K562 (cell line): Measurements from ENCODE around the gene UBA1. TPM values are rescaled to one million over a fixed set of nuclear protein-coding genes. Genes with fewer than 3 reads are reported as not detected.

Source experiments
- ATAC-seq: fragments of 200-7000 bp; cut with Tn5 transposase; 3 replicates; pipeline ENCODE4 v1.9.1; 2020; ENCODE audit warnings: moderate library complexity
- BruUV-seq: library from RNA; stranded (reverse); fragments of 400-500 nt; replicated peaks from 2 replicates; lab custom pipeline; 2021; lab: Mats Ljungman, UMichigan
- CTCF ChIA-PET: fragments of 300-600 bp; formaldehyde crosslinking; extraction: SDS; loops from one replicate; lab custom pipeline; 2021; ENCODE audit warnings: low intra/inter-chr PET ratio; lab: Yijun Ruan, JAX
- POLR2A ChIA-PET: fragments of 300-600, 350-650 bp; sonication (Branson Sonifier 250); formaldehyde crosslinking; extraction: SDS; loops from one replicate; lab custom pipeline; 2021; ENCODE audit warnings: antibody characterized with exemption, inconsistent platforms; lab: Yijun Ruan, JAX
- DNase-seq, 4 experiments: peaks; one replicate each; pipeline versions ENCODE4 v3.0.0 to v3.0.0-alpha.2; 2011 to 2018; ENCODE audit warnings: low spot score in 3 of 4, mixed read lengths in 3 of 4; ENCODE audit errors: extremely low read depth in 1 of 4
- FAIRE-seq: peaks from 2 replicates; lab custom pipeline; 2011; peaks lifted over from hg19 to GRCh38; lab: Jason Lieb, UNC
- H2AFZ ChIP-seq: 2 replicates; pipeline ENCODE4 v1.6.0; 2011; ENCODE audit warnings: low read depth, low read length, control low read depth, inconsistent platforms
- H3K27ac ChIP-seq: fragments of 200-600 bp; 3 replicates; pipeline ENCODE4 v1.8.0; 2011; ENCODE audit warnings: low read depth, mild to moderate bottlenecking, control low read depth, inconsistent platforms, low read length, moderate library complexity, mixed read lengths; ENCODE audit errors: extremely low read depth
- H3K27me3 ChIP-seq, 2 experiments: fragments of 300-600 bp in 1 of 2; 2 replicates in 1 of 2; 3 replicates in 1 of 2; pipeline versions ENCODE4 v1.6.0 to v1.8.0; 2011; ENCODE audit warnings: inconsistent platforms in 2 of 2, low read length in 2 of 2, mild to moderate bottlenecking in 1 of 2, mixed read lengths in 1 of 2, moderate library complexity in 1 of 2; ENCODE audit not compliant: control insufficient read depth in 2 of 2, insufficient read depth in 2 of 2
- H3K36me3 ChIP-seq: fragments of 300-600 bp; 3 replicates; pipeline ENCODE4 v1.8.0; 2011; ENCODE audit warnings: mild to moderate bottlenecking, low read length, inconsistent platforms; ENCODE audit not compliant: control insufficient read depth, insufficient read depth
- H3K4me1 ChIP-seq, 2 experiments: fragments of 200-600 bp in 1 of 2; replicated peaks in 1 of 2; 2 replicates in 1 of 2; 3 replicates in 1 of 2; pipeline versions ENCODE4 v1.5.1 to v1.8.0; 2011; ENCODE audit warnings: inconsistent platforms in 2 of 2, low read length in 2 of 2, mild to moderate bottlenecking in 1 of 2, mixed read lengths in 1 of 2, moderate library complexity in 1 of 2; ENCODE audit not compliant: control insufficient read depth in 2 of 2, insufficient read depth in 2 of 2
- H3K4me2 ChIP-seq: 2 replicates; pipeline ENCODE4 v1.6.1; 2011; ENCODE audit warnings: low read length, control low read depth, inconsistent platforms, mixed read lengths; ENCODE audit not compliant: insufficient read depth
- H3K4me3 ChIP-seq: fragments of 200-600 bp; sonication (generic), shearing (Covaris generic); 2 replicates; pipeline ENCODE4 v1.5.1; 2016; ENCODE audit warnings: control low read depth, inconsistent platforms
- H3K79me2 ChIP-seq: fragments of 200-600 bp; 3 replicates; pipeline ENCODE4 v1.8.0; 2011; ENCODE audit warnings: low read length, inconsistent platforms; ENCODE audit not compliant: control insufficient read depth, insufficient read depth
- H3K9ac ChIP-seq, 2 experiments: 2 replicates each; pipeline versions ENCODE4 v1.6.0 to v1.6.1; 2011; ENCODE audit warnings: low read depth in 2 of 2, low read length in 2 of 2, control low read depth in 1 of 2, inconsistent platforms in 1 of 2, mild to moderate bottlenecking in 1 of 2, mixed read lengths in 1 of 2; ENCODE audit not compliant: insufficient read depth in 1 of 2
- H3K9me1 ChIP-seq: one replicate; pipeline ENCODE4 v1.6.0; 2011; ENCODE audit warnings: inconsistent platforms, mild to moderate bottlenecking, low read length, moderate library complexity; ENCODE audit not compliant: control insufficient read depth, insufficient read depth
- H3K9me3 ChIP-seq: replicated peaks from 2 replicates; pipeline ENCODE4 v1.5.1; 2011; ENCODE audit warnings: low read depth, low read length, inconsistent platforms; ENCODE audit not compliant: control insufficient read depth, insufficient read depth
- H4K20me1 ChIP-seq: replicated peaks from 2 replicates; pipeline ENCODE4 v1.6.1; 2011; ENCODE audit warnings: low read length, inconsistent platforms, mixed read lengths; ENCODE audit not compliant: control insufficient read depth, insufficient read depth
- BRD9 ChIP-seq: fragments of 450-650 bp; IDR thresholded peaks from 2 replicates; pipeline ENCODE4 v1.6.1; 2018; ENCODE audit warnings: low read depth; ENCODE audit not compliant: partially characterized antibody
- CBX1 ChIP-seq: sonication (generic); IDR thresholded peaks from 2 replicates; pipeline ENCODE4 v1.6.1; 2016; ENCODE audit warnings: antibody characterized with exemption, low read depth, mild to moderate bottlenecking
- CEBPG ChIP-seq, 3 experiments: fragments of 200-800 bp in 1 of 3; sonication (Bioruptor generic) in 1 of 3; sonication (generic) in 1 of 3; formaldehyde crosslinking in 1 of 3; IDR thresholded peaks in 2 of 3; conservative IDR thresholded peaks in 1 of 3; 2 replicates each; pipeline versions ENCODE4 v1.6.1 to v1.8.0; 2016 to 2022; ENCODE audit warnings: missing compliant biosample characterization in 2 of 3, missing genetic modification characterization in 2 of 3, mild to moderate bottlenecking in 1 of 3, missing genetic modification reagents in 1 of 3
- FOXO4 ChIP-seq: fragments of 450-650 bp; formaldehyde crosslinking; IDR thresholded peaks from 2 replicates; pipeline ENCODE4 v1.4.0; 2020; ENCODE audit warnings: mild to moderate bottlenecking, moderate library complexity
- HDGF ChIP-seq: fragments of 450-650 bp; IDR thresholded peaks from 2 replicates; pipeline ENCODE4 v1.6.1; 2016
- KHSRP ChIP-seq: fragments of 450-650 bp; IDR thresholded peaks from 2 replicates; pipeline ENCODE4 v1.6.1; 2017
- MEF2A ChIP-seq: IDR thresholded peaks from 2 replicates; pipeline ENCODE4 v1.6.1; 2011; ENCODE audit warnings: low read depth, mild to moderate bottlenecking, low read length, moderate library complexity; ENCODE audit not compliant: control insufficient read depth
- MYC ChIP-seq, 2 experiments: fragments of 250-450 bp in 1 of 2; sonication (Bioruptor Pico) in 1 of 2; IDR thresholded peaks; 2 replicates each; pipeline versions ENCODE4 v1.5.1 to v1.6.1; 2012 to 2021; ENCODE audit warnings: low read depth in 2 of 2, borderline replicate concordance in 1 of 2, improper control_type of control experiment in 1 of 2, low read length in 1 of 2, mild to moderate bottlenecking in 1 of 2, moderate library complexity in 1 of 2
- SIN3A ChIP-seq, 2 experiments: fragments of 150-350 bp in 1 of 2; IDR thresholded peaks; 2 replicates each; pipeline ENCODE4 v1.6.1; 2011 to 2016; ENCODE audit warnings: borderline replicate concordance in 2 of 2, low read depth in 2 of 2, low read length in 2 of 2, mild to moderate bottlenecking in 2 of 2, moderate library complexity in 2 of 2; ENCODE audit not compliant: control insufficient read depth in 1 of 2
- SMARCA5 ChIP-seq: fragments of 450-650 bp; IDR thresholded peaks from 2 replicates; pipeline ENCODE4 v1.6.1; 2016
- VEZF1 ChIP-seq: fragments of 200-800 bp; sonication (Bioruptor generic); IDR thresholded peaks from 2 replicates; pipeline ENCODE4 v1.6.1; 2017; ENCODE audit warnings: missing genetic modification characterization, missing compliant biosample characterization
- ZFP36 ChIP-seq: fragments of 150-350 bp; IDR thresholded peaks from 2 replicates; pipeline ENCODE4 v1.6.1; 2018; ENCODE audit warnings: low read length, low read depth; ENCODE audit not compliant: partially characterized antibody
- ZFPM2 ChIP-seq: fragments of 250-450 bp; sonication (Bioruptor Pico); IDR thresholded peaks from 2 replicates; pipeline ENCODE4 v1.5.1; 2022; ENCODE audit warnings: mild to moderate bottlenecking
- ZNF785 ChIP-seq: fragments of 250-450 bp; sonication (Bioruptor Pico); IDR thresholded peaks from 2 replicates; pipeline ENCODE4 v1.4.0; 2020; ENCODE audit warnings: mild to moderate bottlenecking
- ZNF79 ChIP-seq: fragments of 250-450 bp; sonication (Bioruptor Pico); IDR thresholded peaks from 2 replicates; pipeline ENCODE4 v1.4.0; 2020; ENCODE audit warnings: low read depth, mild to moderate bottlenecking, moderate library complexity
- WGBS: fragments of 100-300 bp; shearing (Covaris generic); methylation state at CpG from one replicate; pipeline ENCODE4 v1.1.6; 2016; ENCODE audit warnings: low coverage, mixed read lengths; ENCODE audit not compliant: insufficient coverage; ENCODE audit errors: missing lambda C conversion rate; 5-methylcytosine and 5-hydroxymethylcytosine counted together
- in situ Hi-C: fragments of 300-500 bp; cut with MboI; formaldehyde crosslinking; loops from 4 replicates; pipeline ENCODE4 v1.15.0; 2018; ENCODE audit warnings: inconsistent platforms, mixed read lengths
- intact Hi-C: fragments of 100-400 bp; cut with micrococcal nuclease; formaldehyde crosslinking; loops from 2 replicates; pipeline ENCODE4 v1.14.2; 2022
- polyA plus RNA-seq, 8 experiments: library from polyadenylated mRNA; depleted of rRNA in 4 of 8; stranded (reverse) in 5 of 8; unstranded in 3 of 8; fragments of >200 nt; fragmentation: Nextera tagmentation in 2 of 8; fragmentation: Illumina TruSeq in 1 of 8; extraction: Ambion mirVana in 2 of 8; extraction: Trizol in 1 of 8; gene quantifications; 2 replicates each; pipeline versions ENCODE4 v1.2.1 to v1.2.3, GENCODE V29; 2011 to 2014; ENCODE audit warnings: inconsistent platforms in 1 of 8, missing spikeins in 1 of 8
- total RNA-seq, 7 experiments: library from RNA; depleted of rRNA in 6 of 7; stranded (reverse); fragments of >200 nt in 6 of 7; fragmentation: Illumina TruSeq in 2 of 7; extraction: Trizol in 2 of 7; gene quantifications; 2 replicates each; pipeline versions ENCODE4 v1.2.1 to v1.2.3, GENCODE V29; 2011 to 2021; ENCODE audit warnings: low replicate concordance in 1 of 7

The UBA1 gene
- total and polyA plus RNA-seq, 9 of the 15 experiments (the other 6 are each of a cell fraction or from before 2014, with no cell fraction given), result 32.0 to 174 (median 93.6) TPM

GRCh38 chrX:47160781-47161180, 32.8 kb upstream of the UBA1 start:
- no peak for TF ChIP-seq KHSRP
- no peak for TF ChIP-seq ZFP36
- no peak for TF ChIP-seq MEF2A
- no peak for TF ChIP-seq HDGF
- no peak for TF ChIP-seq ZNF79 (CRISPR knock-in tag)
- TF ChIP-seq BRD9, result no peak
- no peak for TF ChIP-seq ZNF785 (CRISPR knock-in tag)
- no peak for TF ChIP-seq CEBPG (CRISPR knock-in tag; IDR thresholded peaks at IDR 0.05)
- TF ChIP-seq CEBPG (tag; conservative IDR thresholded peaks at IDR 0.05 in 1 of 2, IDR thresholded peaks at IDR 0.05 in 1 of 2), result no peak
- TF ChIP-seq ZFPM2 (CRISPR knock-in tag), result no peak
- no peak for TF ChIP-seq FOXO4
- no peak for TF ChIP-seq VEZF1
- no peak for TF ChIP-seq CBX1
- TF ChIP-seq SMARCA5, result no peak
- no peak for TF ChIP-seq SIN3A (IDR thresholded peaks at IDR 0.05; ENCODE audit: borderline replicate concordance in 2 of 2, control insufficient read depth in 1 of 2, low read depth in 2 of 2, low read length in 2 of 2)
- TF ChIP-seq MYC (IDR thresholded peaks at IDR 0.05; ENCODE audit: low read depth, low read length), result no peak
- TF ChIP-seq MYC (CRISPR knock-in tag; IDR thresholded peaks at IDR 0.05; ENCODE audit: borderline replicate concordance, low read depth), result no peak
- Histone ChIP-seq H3K27ac (no peak overlapping the region), H3K9me3 (no peaks in the 10 kb centered on the region), H3K9ac (no peak overlapping the region), H3K27me3 (no peaks in the 10 kb centered on the region), H3K4me3 (no peak overlapping the region), H3K9me1 (no peaks in the 10 kb centered on the region), H3K79me2 (peaks cover 55% of the 10 kb centered on the region), H3K4me1 (peaks cover 0 to 5% of the 10 kb centered on the region in 2 experiments; a peak in 2 of 5 replicates), H3K36me3 (peaks cover 35% of the 10 kb centered on the region), H4K20me1 (no peaks in the 10 kb centered on the region), H3K4me2 (no peak overlapping the region), H2AFZ (no peak overlapping the region)
- no TSS peak for BruUV-seq
- ChIA-PET POLR2A (interaction anchor here (0.7 kb wide), 1 partner anchor 16 kb away, joined by 4 read pairs; the partner anchor contains the start of gene RBM10), CTCF (no interaction called here)
- no peak for FAIRE-seq
- 86% methylated on average over 3 of the region's 4 CpGs for WGBS
- DNase-seq, result no peak
- in situ Hi-C loops (no loop called here), intact Hi-C loops (no loop called here)
- ATAC-seq, result no peak
